Measurements from ENCODE around the gene PCDH9.

GRCh38 chr13:66424422-66424821 lies 805.7 kb downstream of the PCDH9 start:
- TF ChIP-seq POLR2AphosphoS5 (IDR thresholded peaks at IDR 0.05; ENCODE audit: low read depth, low read length), result no peak
- no peak for TF ChIP-seq POLR2A (IDR thresholded peaks at IDR 0.05; ENCODE audit: low read depth, low read length)
